Stimulated activated CD8-positive, alpha-beta memory T cell treated with anti-CD3 and anti-CD28 coated beads, Interleukin-7, amount 100 ng/mL, for 48 hours (primary cell): Measurements from ENCODE around the gene FOSL2.

Experiments
- DNase-seq, 2 donors: peaks; one replicate each; pipeline ENCODE4 v3.0.0-alpha.2; 2020; ENCODE audit warnings: low read depth in 1 of 2; ENCODE audit errors: extremely low read depth in 1 of 2

The FOSL2 gene

GRCh38 chr2:28356095-28356911 is 36.4 kb upstream of the FOSL2 start:
- no peak for DNase-seq

- DNase-seq: no peak
These were observed 35.6 kb upstream of the FOSL2 start for GRCh38 chr2:28357055-28357454.

GRCh38 chr2:28357948-28358667 is 34.5 kb upstream of the FOSL2 start:
- no peak for DNase-seq

- DNase-seq: no peak
These were observed 33.9 kb upstream of the FOSL2 start for GRCh38 chr2:28358668-28359201.

GRCh38 chr2:28359222-28360057 is 33.2 kb upstream of the FOSL2 start:
- peak; percentile 70 to 89 for DNase-seq

- no peak for DNase-seq
These were observed 32.5 kb upstream of the FOSL2 start for GRCh38 chr2:28360058-28360717.

- DNase-seq: peak in 1 of 2 donors; percentile 44
These were observed 31.9 kb upstream of the FOSL2 start for GRCh38 chr2:28360718-28361293.

- no peak for DNase-seq
These were observed 30.5 kb upstream of the FOSL2 start for GRCh38 chr2:28361991-28362710.

- no peak for DNase-seq
These were observed 29.6 kb upstream of the FOSL2 start for GRCh38 chr2:28362991-28363521.

- no peak for DNase-seq
These were observed 28.9 kb upstream of the FOSL2 start for GRCh38 chr2:28363686-28364280.

- no peak for DNase-seq
These were observed 28.0 kb upstream of the FOSL2 start for GRCh38 chr2:28364610-28365009.

- DNase-seq: no peak
These were observed 27.5 kb upstream of the FOSL2 start for GRCh38 chr2:28365158-28365557.

- DNase-seq: no peak
These were observed 26.5 kb upstream of the FOSL2 start for GRCh38 chr2:28366149-28366495.

GRCh38 chr2:28366496-28367282 is 26.0 kb upstream of the FOSL2 start:
- peak in 1 of 2 donors; percentile 64 for DNase-seq

- no peak for DNase-seq
These were observed 24.8 kb upstream of the FOSL2 start for GRCh38 chr2:28367667-28368356.

GRCh38 chr2:28368357-28368798 is 24.3 kb upstream of the FOSL2 start:
- no peak for DNase-seq

- DNase-seq: no peak
These were observed 23.3 kb upstream of the FOSL2 start for GRCh38 chr2:28369358-28369757.

GRCh38 chr2:28370354-28370753 is 22.3 kb upstream of the FOSL2 start:
- no peak for DNase-seq
